Karpas-422 (cell line): ENCODE data around the gene CHST15. TPM values are rescaled to one million over a fixed set of nuclear protein-coding genes. Genes with fewer than 3 reads are reported as not detected.

Experiments
- DNase-seq: peaks from one replicate; pipeline ENCODE4 v3.0.0-alpha.2; 2015
- H2AFZ ChIP-seq: fragments of 200-600 bp; sonication (generic); 2 replicates; pipeline ENCODE4 v1.6.1; 2014; ENCODE audit warnings: antibody characterized with exemption, low read length, mixed read lengths
- H3K27ac ChIP-seq: fragments of 200-600 bp; sonication (generic); 2 replicates; pipeline ENCODE4 v1.5.1; 2014; ENCODE audit warnings: mild to moderate bottlenecking, low read length, moderate library complexity
- H3K27me3 ChIP-seq: fragments of 200-600 bp; sonication (generic); 2 replicates; pipeline ENCODE4 v1.6.1; 2014; ENCODE audit warnings: low read length, mixed read lengths
- H3K36me3 ChIP-seq: fragments of 200-600 bp; sonication (generic); 2 replicates; pipeline ENCODE4 v1.6.1; 2014; ENCODE audit warnings: low read length, mixed read lengths; ENCODE audit not compliant: insufficient read depth
- H3K4me1 ChIP-seq: fragments of 200-600 bp; sonication (generic); 2 replicates; pipeline ENCODE4 v1.6.1; 2014; ENCODE audit warnings: mild to moderate bottlenecking, low read length, mixed read lengths
- H3K4me2 ChIP-seq: fragments of 200-600 bp; sonication (generic); 2 replicates; pipeline ENCODE4 v1.6.1; 2014; ENCODE audit warnings: low read length, low read depth, mild to moderate bottlenecking; ENCODE audit not compliant: poor library complexity, severe bottlenecking
- H3K4me3 ChIP-seq: fragments of 200-600 bp; sonication (generic); 2 replicates; pipeline ENCODE4 v1.5.1; 2014; ENCODE audit warnings: mild to moderate bottlenecking, antibody characterized with exemption, low read length, mixed read lengths
- H3K79me2 ChIP-seq: fragments of 200-600 bp; sonication (generic); 2 replicates; pipeline ENCODE4 v1.6.1; 2014; ENCODE audit warnings: mild to moderate bottlenecking, low read length, mixed read lengths
- H3K9ac ChIP-seq: fragments of 200-600 bp; sonication (generic); 2 replicates; pipeline ENCODE4 v1.6.0; 2014; ENCODE audit warnings: low read length
- H3K9me2 ChIP-seq: fragments of 200-600 bp; sonication (generic), shearing (Covaris generic); replicated peaks from 2 replicates; pipeline ENCODE4 v1.6.0; 2014; ENCODE audit warnings: mild to moderate bottlenecking, low read length, moderate library complexity; ENCODE audit not compliant: insufficient read depth
- H3K9me3 ChIP-seq: fragments of 300-700, 200-600 bp; sonication (generic); 2 replicates; pipeline ENCODE4 v1.6.1; 2014; ENCODE audit warnings: low read length, mixed read lengths
- H4K20me1 ChIP-seq: fragments of 200-600 bp; sonication (generic); 2 replicates; pipeline ENCODE4 v1.6.1; 2014; ENCODE audit warnings: mild to moderate bottlenecking, antibody characterized with exemption, low read length, low read depth; ENCODE audit not compliant: insufficient read depth
- total RNA-seq: library from RNA; depleted of rRNA; stranded (reverse); fragments of >200 nt; shearing (Covaris generic); gene quantifications from 2 replicates; pipeline ENCODE4 v1.2.3, GENCODE V29; 2014; ENCODE audit warnings: low replicate concordance

The CHST15 gene
- total RNA-seq, 1 experiment from 2014 or later, result not detected

- Histone ChIP-seq H3K9ac (no peak overlapping the region), H4K20me1 (no peaks in the 10 kb centered on the region), H3K9me2 (no peaks in the 10 kb centered on the region), H3K9me3 (no peaks in the 10 kb centered on the region), H3K27me3 (no peaks in the 10 kb centered on the region), H2AFZ (no peak overlapping the region), H3K79me2 (no peaks in the 10 kb centered on the region), H3K4me3 (no peak overlapping the region), H3K4me1 (no peaks in the 10 kb centered on the region), H3K4me2 (no peak overlapping the region), H3K36me3 (no peaks in the 10 kb centered on the region), H3K27ac (no peak overlapping the region)
- no peak for DNase-seq
These were observed 99.6 kb downstream of the CHST15 start for GRCh38 chr10:123993534-123994416.

GRCh38 chr10:123991611-123992570 is 101.5 kb downstream of the CHST15 start:
- no peaks in the 10 kb centered on the region for H3K27me3 ChIP-seq
- H4K20me1 ChIP-seq, result no peaks in the 10 kb centered on the region
- H3K4me3 ChIP-seq, result no peak overlapping the region
- no peaks in the 10 kb centered on the region for H3K36me3 ChIP-seq
- no peak overlapping the region for H3K4me2 ChIP-seq
- H3K9me3 ChIP-seq, result no peaks in the 10 kb centered on the region
- H3K9ac ChIP-seq, result no peak overlapping the region
- no peaks in the 10 kb centered on the region for H3K4me1 ChIP-seq
- H3K79me2 ChIP-seq, result no peaks in the 10 kb centered on the region
- no peak for DNase-seq
- no peak overlapping the region for H2AFZ ChIP-seq
- H3K9me2 ChIP-seq, result no peaks in the 10 kb centered on the region
- no peak overlapping the region for H3K27ac ChIP-seq

- no peaks in the 10 kb centered on the region for H4K20me1 ChIP-seq
- no peaks in the 10 kb centered on the region for H3K9me2 ChIP-seq
- no peak overlapping the region for H2AFZ ChIP-seq
- no peaks in the 10 kb centered on the region for H3K27me3 ChIP-seq
- H3K4me1 ChIP-seq, result no peaks in the 10 kb centered on the region
- no peak overlapping the region for H3K4me2 ChIP-seq
- no peaks in the 10 kb centered on the region for H3K79me2 ChIP-seq
- no peaks in the 10 kb centered on the region for H3K36me3 ChIP-seq
- DNase-seq, result no peak
- H3K9ac ChIP-seq, result no peak overlapping the region
- H3K9me3 ChIP-seq, result no peaks in the 10 kb centered on the region
- H3K4me3 ChIP-seq, result no peak overlapping the region
- H3K27ac ChIP-seq, result no peak overlapping the region
These were observed 102.5 kb downstream of the CHST15 start for GRCh38 chr10:123990889-123991288.

- no peak for DNase-seq
- H2AFZ ChIP-seq, result no peak overlapping the region
- H3K4me3 ChIP-seq, result no peak overlapping the region
- no peaks in the 10 kb centered on the region for H3K4me1 ChIP-seq
- no peak overlapping the region for H3K9ac ChIP-seq
- H3K27me3 ChIP-seq, result no peaks in the 10 kb centered on the region
- no peaks in the 10 kb centered on the region for H3K36me3 ChIP-seq
- H4K20me1 ChIP-seq, result no peaks in the 10 kb centered on the region
- no peaks in the 10 kb centered on the region for H3K79me2 ChIP-seq
- no peak overlapping the region for H3K27ac ChIP-seq
- H3K9me2 ChIP-seq, result no peaks in the 10 kb centered on the region
- no peaks in the 10 kb centered on the region for H3K9me3 ChIP-seq
- no peak overlapping the region for H3K4me2 ChIP-seq
These were observed 104.7 kb downstream of the CHST15 start for GRCh38 chr10:123988694-123989093.

GRCh38 chr10:123986736-123987135 is 106.7 kb downstream of the CHST15 start:
- Histone ChIP-seq H3K4me1 (no peaks in the 10 kb centered on the region), H3K27me3 (no peaks in the 10 kb centered on the region), H3K4me2 (no peak overlapping the region), H3K36me3 (no peaks in the 10 kb centered on the region), H3K27ac (no peak overlapping the region), H4K20me1 (no peaks in the 10 kb centered on the region), H3K4me3 (no peak overlapping the region), H3K79me2 (no peaks in the 10 kb centered on the region), H3K9ac (no peak overlapping the region), H3K9me3 (no peaks in the 10 kb centered on the region), H2AFZ (no peak overlapping the region), H3K9me2 (no peaks in the 10 kb centered on the region)
- no peak for DNase-seq

GRCh38 chr10:123974406-123974805 is 119.0 kb downstream of the CHST15 start:
- H3K9me2 ChIP-seq, result no peaks in the 10 kb centered on the region
- no peaks in the 10 kb centered on the region for H3K79me2 ChIP-seq
- H3K9ac ChIP-seq, result no peak overlapping the region
- DNase-seq, result no peak
- no peak overlapping the region for H3K4me3 ChIP-seq
- H3K4me2 ChIP-seq, result no peak overlapping the region
- no peak overlapping the region for H2AFZ ChIP-seq
- no peak overlapping the region for H3K27ac ChIP-seq
- H4K20me1 ChIP-seq, result no peaks in the 10 kb centered on the region
- no peaks in the 10 kb centered on the region for H3K9me3 ChIP-seq
- H3K27me3 ChIP-seq, result no peaks in the 10 kb centered on the region; the same call in 1 of the 2 replicates
- no peaks in the 10 kb centered on the region for H3K4me1 ChIP-seq
- H3K36me3 ChIP-seq, result no peaks in the 10 kb centered on the region

- Histone ChIP-seq H4K20me1 (no peaks in the 10 kb centered on the region), H3K79me2 (no peaks in the 10 kb centered on the region), H3K27me3 (no peaks in the 10 kb centered on the region; the same call in 1 of the 2 replicates), H3K27ac (no peak overlapping the region), H3K9me3 (no peaks in the 10 kb centered on the region), H3K9ac (no peak overlapping the region), H3K4me2 (no peak overlapping the region), H2AFZ (no peak overlapping the region), H3K4me1 (no peaks in the 10 kb centered on the region), H3K36me3 (no peaks in the 10 kb centered on the region), H3K9me2 (no peaks in the 10 kb centered on the region), H3K4me3 (no peak overlapping the region)
- no peak for DNase-seq
These were observed 120.7 kb downstream of the CHST15 start for GRCh38 chr10:123972481-123973401.
